Measurements from ENCODE around the gene SUPT7L.
"Not testable (repeated sequence)": the region's sequence is repeated elsewhere in the genome, so short reads cannot be mapped to it uniquely, and the experiment has no call there.

SUPT7L gene

GRCh38 chr2:27638709-27639108 is 24.7 kb downstream of the SUPT7L start:
- peak overlapping the region; percentile 54 for H3K4me3 Mint-ChIP-seq
- peaks cover 33% of the 10 kb centered on the region for H3K4me1 Mint-ChIP-seq (ENCODE audit: low read depth)
- no peaks in the 10 kb centered on the region for H3K27me3 Mint-ChIP-seq (ENCODE audit: low read depth)
- peak overlapping the region; percentile 90 for H3K27ac Mint-ChIP-seq
- peaks cover 61% of the 10 kb centered on the region for H3K36me3 Mint-ChIP-seq (ENCODE audit: low read depth)
- no peaks in the 10 kb centered on the region for H3K9me3 Mint-ChIP-seq
- DNase-seq (ENCODE audit: low spot score): peak; percentile 32

DNA sequence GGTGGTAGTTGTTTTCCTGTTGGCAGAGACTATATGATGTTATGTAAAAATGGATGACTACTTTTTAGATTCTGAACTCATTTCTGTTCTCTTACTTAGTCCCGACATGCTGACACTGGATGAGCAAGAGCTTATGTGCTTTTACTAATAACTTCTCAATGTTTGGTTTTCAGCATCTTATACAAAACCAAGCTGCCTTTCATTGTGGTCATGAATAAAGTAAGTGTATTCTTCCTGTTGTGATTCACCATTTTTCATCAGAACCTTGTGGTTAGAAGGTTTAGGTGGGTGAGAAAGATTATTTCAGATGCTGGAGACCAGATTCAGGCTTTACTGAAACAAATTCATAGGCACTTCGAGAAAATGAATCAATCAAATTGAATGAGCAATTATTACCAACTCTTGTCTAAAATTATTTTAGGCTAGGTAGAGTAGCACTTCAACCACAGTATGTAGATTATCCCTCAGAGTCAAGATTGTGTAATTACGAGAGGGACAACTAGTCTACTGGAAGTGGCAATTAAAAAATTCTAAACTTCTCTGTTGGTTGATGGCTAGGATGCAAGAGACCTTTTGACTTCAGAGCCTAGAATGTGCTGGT is 25.3 kb downstream of the SUPT7L start:
- peak; percentile 46 for DNase-seq (ENCODE audit: low spot score)
- Mint-ChIP-seq H3K4me3 (peak overlapping the region; percentile 54), H3K27me3 (ENCODE audit: low read depth) (no peaks in the 10 kb centered on the region), H3K4me1 (ENCODE audit: low read depth) (peaks cover 33% of the 10 kb centered on the region), H3K36me3 (ENCODE audit: low read depth) (peaks cover 61% of the 10 kb centered on the region), H3K9me3 (no peaks in the 10 kb centered on the region), H3K27ac (peak overlapping the region; percentile 90)

DNA sequence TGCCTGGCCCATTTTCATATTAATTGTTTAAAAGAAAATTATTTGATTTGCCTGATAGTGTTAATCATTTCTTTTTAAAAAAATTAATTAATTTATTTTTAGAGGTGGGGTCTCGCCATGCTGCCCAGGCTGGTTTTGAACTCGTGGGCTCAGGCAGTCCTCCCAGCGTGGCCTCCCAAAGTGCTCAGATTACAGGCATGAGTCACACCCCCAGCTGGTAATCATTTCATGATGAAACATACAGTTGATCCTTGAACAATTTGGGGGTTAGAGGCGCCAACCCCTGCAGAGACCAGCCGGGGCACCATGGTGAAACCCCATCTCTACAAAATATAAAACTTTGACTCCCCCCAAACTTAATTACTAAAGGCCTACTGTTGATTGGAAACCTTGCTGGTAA is 26.6 kb downstream of the SUPT7L start:
- Mint-ChIP-seq H3K27ac (peak overlapping the region; percentile 68), H3K4me3 (no peak overlapping the region), H3K27me3 (ENCODE audit: low read depth) (no peaks in the 10 kb centered on the region), H3K36me3 (ENCODE audit: low read depth) (peaks cover 65% of the 10 kb centered on the region), H3K9me3 (no peaks in the 10 kb centered on the region), H3K4me1 (ENCODE audit: low read depth) (peaks cover 33% of the 10 kb centered on the region)
- no peak for DNase-seq (ENCODE audit: low spot score)

DNA sequence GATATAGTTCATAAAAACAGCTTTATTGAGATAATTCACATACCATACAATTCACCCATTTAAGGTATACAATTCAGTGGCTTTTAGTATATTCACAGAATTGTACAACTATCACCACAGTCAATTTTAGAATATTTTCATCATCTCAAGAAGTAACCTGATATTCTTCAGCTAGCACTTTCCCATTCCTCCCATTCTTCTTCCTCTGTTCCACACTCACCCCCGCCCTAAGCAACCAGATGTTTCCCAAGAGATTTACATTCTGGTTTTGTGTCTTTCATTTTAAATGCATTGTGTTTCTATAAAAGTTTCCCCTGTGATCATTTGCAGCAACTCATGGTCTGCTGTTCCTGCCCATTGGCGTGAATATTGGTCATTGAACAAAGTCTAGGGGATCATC is 29.1 kb downstream of the SUPT7L start:
- Mint-ChIP-seq H3K4me3 (no peak overlapping the region), H3K27ac (no peak overlapping the region), H3K36me3 (ENCODE audit: low read depth) (peaks cover 61% of the 10 kb centered on the region), H3K27me3 (ENCODE audit: low read depth) (no peaks in the 10 kb centered on the region), H3K4me1 (ENCODE audit: low read depth) (peaks cover 38% of the 10 kb centered on the region), H3K9me3 (no peaks in the 10 kb centered on the region)
- DNase-seq (ENCODE audit: low spot score): no peak

GRCh38 chr2:27630257-27630656 is 33.2 kb downstream of the SUPT7L start:
- DNase-seq (ENCODE audit: low spot score); H3K27ac Mint-ChIP-seq: not testable (repeated sequence)
- peaks cover 35% of the 10 kb centered on the region for H3K4me1 Mint-ChIP-seq (ENCODE audit: low read depth)

GRCh38 chr2:27628767-27629709 is 34.4 kb downstream of the SUPT7L start, which contains the start of the genes CCDC121 and GPN1:
Gene CCDC121, minus strand, starts transcription at chr2:27629012. Its CDS starts 1,213 bp downstream, at chr2:27627799.
Gene GPN1, plus strand, starts transcription at chr2:27629050. Its CDS starts 9 bp downstream, at chr2:27629059.
- Mint-ChIP-seq H3K27ac (no peak within 1 kb of the TSS), H3K4me3 (no peak within 1 kb of the TSS), H3K27me3 (ENCODE audit: low read depth) (no peaks in the 10 kb centered on the region), H3K9me3 (no peaks in the 10 kb centered on the region), H3K4me1 (ENCODE audit: low read depth) (peaks cover 32% of the 10 kb centered on the region), H3K36me3 (ENCODE audit: low read depth) (peaks cover 33% of the 10 kb centered on the region)
- DNase-seq (ENCODE audit: low spot score): peak; percentile 96

More at GRCh38 chr2:27630257-27630656, 33.2 kb downstream of the SUPT7L start:
- H3K36me3 Mint-ChIP-seq (ENCODE audit: low read depth): peaks cover 35% of the 10 kb centered on the region
- H3K9me3 Mint-ChIP-seq; H3K27me3 Mint-ChIP-seq (ENCODE audit: low read depth); H3K4me3 Mint-ChIP-seq: not testable (repeated sequence)

GRCh38 chr2:27627963-27628766 is 35.2 kb downstream of the SUPT7L start:
- peak; percentile 17 for DNase-seq (ENCODE audit: low spot score)
- peaks cover 30% of the 10 kb centered on the region for H3K36me3 Mint-ChIP-seq (ENCODE audit: low read depth)
- no peak overlapping the region for H3K27ac Mint-ChIP-seq
- H3K4me3 Mint-ChIP-seq: no peak overlapping the region
- H3K4me1 Mint-ChIP-seq (ENCODE audit: low read depth): peaks cover 32% of the 10 kb centered on the region
- H3K27me3 Mint-ChIP-seq (ENCODE audit: low read depth): no peaks in the 10 kb centered on the region
- H3K9me3 Mint-ChIP-seq: no peaks in the 10 kb centered on the region

DNA sequence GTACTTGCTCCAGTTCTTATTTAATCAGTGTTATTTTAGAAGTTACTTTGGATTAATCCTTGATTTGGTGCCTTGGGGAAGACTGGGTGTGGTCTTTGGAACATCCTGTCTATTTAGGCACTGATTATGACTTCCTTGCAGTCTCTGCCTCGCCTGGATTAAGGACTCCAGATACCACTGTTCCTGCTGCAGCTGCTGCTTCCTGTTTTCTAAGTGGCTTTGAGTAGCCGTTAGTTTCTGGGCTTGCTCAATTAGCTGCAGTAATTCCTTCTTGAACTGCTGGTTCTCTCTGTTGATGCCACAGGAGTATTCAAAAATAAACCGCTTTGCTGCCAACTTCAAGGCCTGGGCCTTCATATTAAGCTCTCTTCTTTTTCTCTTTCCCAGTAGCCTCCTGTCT is 36.5 kb downstream of the SUPT7L start:
- H3K9me3 Mint-ChIP-seq; DNase-seq (ENCODE audit: low spot score); H3K27me3 Mint-ChIP-seq (ENCODE audit: low read depth); H3K4me3 Mint-ChIP-seq: not testable (repeated sequence)
- H3K36me3 Mint-ChIP-seq (ENCODE audit: low read depth): peaks cover 32% of the 10 kb centered on the region
- H3K4me1 Mint-ChIP-seq (ENCODE audit: low read depth): peaks cover 32% of the 10 kb centered on the region
- peak overlapping the region; percentile 32 for H3K27ac Mint-ChIP-seq

DNA sequence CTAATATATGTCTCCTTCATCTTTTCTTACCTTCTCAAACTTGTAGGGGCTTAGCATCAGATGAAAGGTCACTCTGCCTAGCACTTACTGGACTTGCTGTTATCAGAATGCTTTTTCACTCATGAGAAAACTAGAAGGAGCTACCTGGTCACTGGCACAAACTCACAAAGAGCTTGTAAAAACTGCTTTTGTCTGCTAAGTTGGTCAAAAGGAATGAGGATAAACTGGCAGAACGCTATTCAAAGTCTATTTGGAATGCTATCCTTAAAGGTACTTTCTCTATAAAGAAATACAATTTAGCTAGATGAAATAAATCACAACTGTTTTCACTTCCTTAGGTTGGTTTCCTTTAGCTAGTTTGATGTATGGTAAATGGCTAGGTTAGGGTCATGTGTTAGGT is 37.1 kb downstream of the SUPT7L start:
- Mint-ChIP-seq H3K36me3 (ENCODE audit: low read depth) (peaks cover 33% of the 10 kb centered on the region), H3K4me1 (ENCODE audit: low read depth) (peaks cover 31% of the 10 kb centered on the region)
- H3K27me3 Mint-ChIP-seq (ENCODE audit: low read depth); H3K4me3 Mint-ChIP-seq; H3K27ac Mint-ChIP-seq; H3K9me3 Mint-ChIP-seq; DNase-seq (ENCODE audit: low spot score): not testable (repeated sequence)

DNA sequence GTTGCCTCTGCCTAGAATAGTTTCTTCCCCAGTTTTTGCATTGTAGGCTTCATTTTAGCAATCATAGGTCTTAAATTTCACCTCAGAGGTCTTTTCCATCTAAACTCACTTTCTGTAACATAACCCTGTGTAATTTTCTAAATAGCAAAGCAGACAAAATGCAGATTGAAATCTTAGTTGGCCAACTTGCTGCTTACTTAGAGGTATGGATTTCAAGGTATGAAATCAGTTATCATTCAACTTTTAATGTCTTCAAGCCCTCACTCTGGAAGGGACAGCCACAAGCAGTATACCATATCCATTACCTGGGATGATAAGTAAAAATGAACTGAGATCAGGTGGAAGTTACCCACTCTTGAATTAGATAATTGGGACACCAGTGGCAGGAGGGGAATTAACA is 38.5 kb downstream of the SUPT7L start:
- Mint-ChIP-seq H3K4me3 (no peak overlapping the region), H3K4me1 (ENCODE audit: low read depth) (peaks cover 23% of the 10 kb centered on the region), H3K36me3 (ENCODE audit: low read depth) (peaks cover 34% of the 10 kb centered on the region), H3K27ac (no peak overlapping the region), H3K9me3 (no peaks in the 10 kb centered on the region), H3K27me3 (ENCODE audit: low read depth) (no peaks in the 10 kb centered on the region)
- no peak for DNase-seq (ENCODE audit: low spot score)

- peaks cover 16% of the 10 kb centered on the region for H3K4me1 Mint-ChIP-seq (ENCODE audit: low read depth)
These were observed 40.5 kb downstream of the SUPT7L start for GRCh38 chr2:27622921-27623384.

GRCh38 chr2:27621524-27621923 is 41.9 kb downstream of the SUPT7L start:
- H3K9me3 Mint-ChIP-seq: no peaks in the 10 kb centered on the region

More at GRCh38 chr2:27622921-27623384, 40.5 kb downstream of the SUPT7L start:
- peaks cover 42% of the 10 kb centered on the region for H3K36me3 Mint-ChIP-seq (ENCODE audit: low read depth)
- H3K9me3 Mint-ChIP-seq: no peaks in the 10 kb centered on the region
- no peaks in the 10 kb centered on the region for H3K27me3 Mint-ChIP-seq (ENCODE audit: low read depth)
- H3K27ac Mint-ChIP-seq: no peak overlapping the region
- no peak for DNase-seq (ENCODE audit: low spot score)
- no peak overlapping the region for H3K4me3 Mint-ChIP-seq

GRCh38 chr2:27615316-27615715 is 48.1 kb downstream of the SUPT7L start:
- H3K36me3 Mint-ChIP-seq (ENCODE audit: low read depth): peaks cover 48% of the 10 kb centered on the region
- H3K27ac Mint-ChIP-seq: no peak overlapping the region
- no peak for DNase-seq (ENCODE audit: low spot score)
- no peaks in the 10 kb centered on the region for H3K4me1 Mint-ChIP-seq (ENCODE audit: low read depth)
- H3K4me3 Mint-ChIP-seq: no peak overlapping the region
- no peaks in the 10 kb centered on the region for H3K27me3 Mint-ChIP-seq (ENCODE audit: low read depth)
- H3K9me3 Mint-ChIP-seq: no peaks in the 10 kb centered on the region

More at GRCh38 chr2:27621524-27621923, 41.9 kb downstream of the SUPT7L start:
- peaks cover 3% of the 10 kb centered on the region for H3K4me1 Mint-ChIP-seq (ENCODE audit: low read depth)
- no peaks in the 10 kb centered on the region for H3K27me3 Mint-ChIP-seq (ENCODE audit: low read depth)
- H3K27ac Mint-ChIP-seq: no peak overlapping the region
- H3K36me3 Mint-ChIP-seq (ENCODE audit: low read depth): peaks cover 52% of the 10 kb centered on the region
- DNase-seq (ENCODE audit: low spot score): no peak
- H3K4me3 Mint-ChIP-seq: no peak overlapping the region
